ENCODE results near the gene UBE2J2. TPM values are rescaled to one million over a fixed set of nuclear protein-coding genes. Genes with fewer than 3 reads are reported as not detected.

UBE2J2 gene
- total RNA-seq, 1 donor from 2014 or later = 33.8 TPM

GRCh38 chr1:1295154-1295923 lies 21.7 kb upstream of the UBE2J2 start:
- no peak for DNase-seq

- DNase-seq = no peak
These were observed 20.7 kb upstream of the UBE2J2 start for GRCh38 chr1:1294250-1294890.

- no peak for DNase-seq
These were observed 19.9 kb upstream of the UBE2J2 start for GRCh38 chr1:1293263-1294249.

GRCh38 chr1:1292851-1293250 lies 19.2 kb upstream of the UBE2J2 start:
- no peak for DNase-seq

- DNase-seq = no peak
These were observed 18.8 kb upstream of the UBE2J2 start for GRCh38 chr1:1292442-1292779.

GRCh38 chr1:1291548-1292441 lies 18.1 kb upstream of the UBE2J2 start:
- no peak for DNase-seq

GRCh38 chr1:1291023-1291528 lies 17.4 kb upstream of the UBE2J2 start:
- no peak for DNase-seq

GRCh38 chr1:1290238-1290731 lies 16.6 kb upstream of the UBE2J2 start:
- DNase-seq = no peak

GRCh38 chr1:1287288-1288110 lies 13.8 kb upstream of the UBE2J2 start:
- DNase-seq = no peak

- no peak for DNase-seq
These were observed 12.9 kb upstream of the UBE2J2 start for GRCh38 chr1:1286313-1287261.

- no peak for DNase-seq
These were observed 12.1 kb upstream of the UBE2J2 start for GRCh38 chr1:1285611-1286311.

GRCh38 chr1:1285102-1285571 lies 11.5 kb upstream of the UBE2J2 start:
- DNase-seq = no peak

- no peak for DNase-seq
These were observed 10.8 kb upstream of the UBE2J2 start for GRCh38 chr1:1284221-1285101.

- DNase-seq = no peak
These were observed 10.2 kb upstream of the UBE2J2 start for GRCh38 chr1:1283821-1284220.

GRCh38 chr1:1282998-1283397 lies 9.3 kb upstream of the UBE2J2 start:
- no peak for DNase-seq

GRCh38 chr1:1281533-1282321 lies 8.1 kb upstream of the UBE2J2 start:
- no peak for DNase-seq
